H1 (cell line): ENCODE data around the gene CEP170. TPM values are rescaled to one million over a fixed set of nuclear protein-coding genes. Genes with fewer than 3 reads are reported as not detected.

Experiments
- CTCF ChIA-PET: fragments of 300-600 bp; sonication (Branson Sonifier 250); formaldehyde crosslinking; loops from one replicate; lab custom pipeline; 2021; ENCODE audit not compliant: partially characterized antibody; lab: Charles Lee
- POLR2A ChIA-PET: fragments of 300-600 bp; sonication (Branson Sonifier 250); formaldehyde crosslinking; loops from one replicate; lab custom pipeline; 2021; ENCODE audit warnings: inconsistent platforms; ENCODE audit not compliant: partially characterized antibody; lab: Charles Lee
- DNase-seq, 2 experiments: peaks; one replicate each; pipeline versions ENCODE4 v3.0.0 to v3.0.0-alpha.2; 2010 to 2022; ENCODE audit warnings: low spot score in 2 of 2, low read depth in 1 of 2, mixed read lengths in 1 of 2
- FAIRE-seq: peaks from 2 replicates; lab custom pipeline; 2011; peaks lifted over from hg19 to GRCh38; lab: Jason Lieb, UNC
- H2AFZ ChIP-seq: 2 replicates; pipeline ENCODE4 v1.8.1; 2012; ENCODE audit warnings: low read length, inconsistent platforms
- H2AK5ac ChIP-seq: 2 replicates; pipeline ENCODE4 v1.6.1; 2013; ENCODE audit warnings: low read depth, low read length
- H2BK120ac ChIP-seq: replicated peaks from 2 replicates; pipeline ENCODE3; 2013; ENCODE audit warnings: low read depth, low read length, inconsistent platforms
- H2BK12ac ChIP-seq: 2 replicates; pipeline ENCODE4 v1.6.1; 2013; ENCODE audit warnings: low read depth, low read length
- H2BK15ac ChIP-seq: 2 replicates; pipeline ENCODE4 v1.6.1; 2013; ENCODE audit warnings: low read length
- H2BK20ac ChIP-seq: 2 replicates; pipeline ENCODE4 v1.6.1; 2013; ENCODE audit warnings: low read length
- H2BK5ac ChIP-seq: 2 replicates; pipeline ENCODE4 v1.6.1; 2013; ENCODE audit warnings: low read depth, low read length
- H3K14ac ChIP-seq: 2 replicates; pipeline ENCODE4 v1.6.1; 2013; ENCODE audit warnings: inconsistent platforms; ENCODE audit not compliant: insufficient read length
- H3K18ac ChIP-seq: 2 replicates; pipeline ENCODE4 v1.6.1; 2013; ENCODE audit warnings: low read length; ENCODE audit errors: extremely low read depth
- H3K23ac ChIP-seq: 2 replicates; pipeline ENCODE4 v1.6.1; 2013; ENCODE audit warnings: inconsistent platforms; ENCODE audit not compliant: insufficient read length
- H3K23me2 ChIP-seq: 2 replicates; pipeline ENCODE4 v1.6.1; 2013; ENCODE audit warnings: low read depth, low read length
- H3K27ac ChIP-seq: 2 replicates; pipeline ENCODE4 v1.6.1; 2011; ENCODE audit warnings: low read depth, low read length, inconsistent platforms
- H3K27me3 ChIP-seq, 4 experiments: replicated peaks in 1 of 4; 1 replicate in 1 of 4; 2 replicates in 3 of 4; pipeline versions ENCODE4 v1.6.1 to v1.8.1; 2011 to 2013; ENCODE audit warnings: low read length in 3 of 4, mild to moderate bottlenecking in 3 of 4, inconsistent platforms in 2 of 4, mixed read lengths in 2 of 4, moderate library complexity in 1 of 4; ENCODE audit not compliant: control insufficient read depth in 3 of 4, insufficient read depth in 3 of 4; ENCODE audit errors: extremely low read depth in 1 of 4
- H3K36me3 ChIP-seq, 4 experiments: 2 replicates each; pipeline versions ENCODE4 v1.6.1 to v1.8.1; 2011 to 2013; ENCODE audit warnings: mild to moderate bottlenecking in 4 of 4, low read length in 3 of 4, moderate library complexity in 2 of 4, control low read depth in 1 of 4, inconsistent platforms in 1 of 4; ENCODE audit not compliant: insufficient read depth in 4 of 4, control insufficient read depth in 2 of 4
- H3K4ac ChIP-seq: replicated peaks from 2 replicates; pipeline ENCODE3; 2013; ENCODE audit warnings: low read length, low read depth, mixed read lengths, inconsistent platforms; ENCODE audit not compliant: insufficient read length
- H3K4me1 ChIP-seq, 4 experiments: replicated peaks in 1 of 4; 1 replicate in 1 of 4; 2 replicates in 3 of 4; pipeline versions ENCODE4 v1.6.1 to v1.8.1; 2011 to 2013; ENCODE audit warnings: low read length in 3 of 4, inconsistent platforms in 2 of 4, mixed read lengths in 1 of 4; ENCODE audit not compliant: insufficient read depth in 4 of 4, control insufficient read depth in 3 of 4
- H3K4me2 ChIP-seq, 2 experiments: 2 replicates each; pipeline versions ENCODE4 v1.6.1 to v1.8.1; 2011 to 2013; ENCODE audit warnings: low read depth in 2 of 2, low read length in 2 of 2, control low read depth in 1 of 2, inconsistent platforms in 1 of 2, mild to moderate bottlenecking in 1 of 2; ENCODE audit not compliant: insufficient read depth in 1 of 2
- H3K4me3 ChIP-seq, 4 experiments: fragments of 200-600, 300-600 bp in 1 of 4; sonication (generic), shearing (Covaris generic), sonication (Bioruptor Twin) in 1 of 4; 2 replicates each; pipeline versions ENCODE4 v1.5.1 to v1.8.1; 2011 to 2016; ENCODE audit warnings: low read length in 4 of 4, low read depth in 3 of 4, control low read depth in 2 of 4, inconsistent platforms in 2 of 4, mild to moderate bottlenecking in 2 of 4, mixed read lengths in 1 of 4, moderate library complexity in 1 of 4; ENCODE audit not compliant: insufficient read depth in 2 of 4; ENCODE audit errors: extremely low read depth in 1 of 4
- H3K56ac ChIP-seq: replicated peaks from 2 replicates; pipeline ENCODE3; 2013; ENCODE audit warnings: low read depth, mild to moderate bottlenecking, mixed read lengths, low read length, inconsistent platforms; ENCODE audit not compliant: insufficient read length
- H3K79me1 ChIP-seq: 2 replicates; pipeline ENCODE4 v1.6.1; 2013; ENCODE audit warnings: low read depth, low read length, control low read depth
- H3K79me2 ChIP-seq, 2 experiments: 2 replicates each; pipeline versions ENCODE4 v1.6.1 to v1.8.1; 2012 to 2013; ENCODE audit warnings: low read length in 2 of 2, mild to moderate bottlenecking in 2 of 2, inconsistent platforms in 1 of 2; ENCODE audit not compliant: insufficient read depth in 2 of 2, control insufficient read depth in 1 of 2
- H3K9ac ChIP-seq, 4 experiments: replicated peaks in 1 of 4; 1 replicate in 1 of 4; 2 replicates in 3 of 4; pipeline versions ENCODE4 v1.6.1 to v1.8.1; 2011 to 2013; ENCODE audit warnings: low read depth in 3 of 4, low read length in 3 of 4, control low read depth in 2 of 4, mild to moderate bottlenecking in 2 of 4, moderate library complexity in 2 of 4, inconsistent platforms in 1 of 4; ENCODE audit errors: extremely low read depth in 1 of 4
- H3K9me3 ChIP-seq, 2 experiments: 2 replicates each; pipeline versions ENCODE4 v1.6.1 to v1.8.1; 2012 to 2013; ENCODE audit warnings: mild to moderate bottlenecking in 2 of 2, moderate library complexity in 2 of 2, control low read depth in 1 of 2, inconsistent platforms in 1 of 2, low read depth in 1 of 2, low read length in 1 of 2, mixed read lengths in 1 of 2; ENCODE audit not compliant: insufficient read depth in 2 of 2
- H4K20me1 ChIP-seq, 2 experiments: replicated peaks in 1 of 2; 2 replicates each; pipeline versions ENCODE3 to v1.8.1; 2011 to 2013; ENCODE audit warnings: inconsistent platforms in 2 of 2, low read length in 2 of 2, mild to moderate bottlenecking in 1 of 2; ENCODE audit not compliant: insufficient read depth in 2 of 2, control insufficient read depth in 1 of 2
- H4K5ac ChIP-seq: 2 replicates; pipeline ENCODE4 v1.6.1; 2013; ENCODE audit warnings: low read length, low read depth, mixed read lengths, inconsistent platforms; ENCODE audit not compliant: insufficient read length
- H4K8ac ChIP-seq: 2 replicates; pipeline ENCODE4 v1.8.0; 2013; ENCODE audit warnings: mild to moderate bottlenecking, moderate library complexity, low read length, inconsistent platforms; ENCODE audit not compliant: insufficient read depth; ENCODE audit errors: extremely low read depth
- H4K91ac ChIP-seq: replicated peaks from 2 replicates; pipeline ENCODE3; 2013; ENCODE audit warnings: low read length, mixed read lengths, inconsistent platforms; ENCODE audit not compliant: insufficient read length
- ASH2L ChIP-seq: fragments of 200-600, 300-600 bp; sonication (generic); IDR thresholded peaks from one replicate; pipeline ENCODE4 v1.7.1; 2017; ENCODE audit warnings: low read length
- FOSL1 ChIP-seq: IDR thresholded peaks from 2 replicates; pipeline ENCODE4 v1.6.1; 2011; ENCODE audit warnings: mild to moderate bottlenecking, low read depth, low read length, moderate library complexity; ENCODE audit not compliant: insufficient read depth
- JUND ChIP-seq: IDR thresholded peaks from 2 replicates; pipeline ENCODE4 v1.6.1; 2011; ENCODE audit warnings: mild to moderate bottlenecking, improper control_type of control experiment, low read length
- KDM4A ChIP-seq: IDR thresholded peaks from one replicate; pipeline ENCODE4 v1.7.1; 2012; ENCODE audit warnings: low read depth, mild to moderate bottlenecking, moderate library complexity, low read length, inconsistent platforms; ENCODE audit not compliant: severe bottlenecking
- SAP30 ChIP-seq: fragments of 300-600 bp; sonication (generic); IDR thresholded peaks from 2 replicates; pipeline ENCODE4 v1.7.1; 2012; ENCODE audit warnings: low read length, moderate library complexity, mild to moderate bottlenecking, inconsistent platforms; ENCODE audit not compliant: insufficient read depth, insufficient replicate concordance
- SP4 ChIP-seq: IDR thresholded peaks from 2 replicates; pipeline ENCODE4 v1.6.1; 2012; ENCODE audit warnings: low read length, inconsistent platforms
- TAF1 ChIP-seq: IDR thresholded peaks from 2 replicates; pipeline ENCODE4 v1.6.1; 2011; ENCODE audit warnings: mild to moderate bottlenecking, low read depth, low read length
- YY1 ChIP-seq: IDR thresholded peaks from 2 replicates; pipeline ENCODE4 v1.6.1; 2011; ENCODE audit warnings: low read depth, mild to moderate bottlenecking, low read length
- WGBS, 2 experiments: shearing (Covaris generic) in 1 of 2; methylation state at CpG; one replicate each; pipeline versions ENCODE4 v1.1.6 to v1.1.7; 2013 to 2015; ENCODE audit warnings: low lambda C conversion rate in 2 of 2, mixed read lengths in 2 of 2, inconsistent platforms in 1 of 2, low coverage in 1 of 2, missing lambda C conversion rate in 1 of 2; ENCODE audit not compliant: insufficient replicate concordance in 2 of 2, insufficient coverage in 1 of 2, insufficient read length in 1 of 2; ENCODE audit errors: extremely low coverage in 1 of 2, missing lambda C conversion rate in 1 of 2; 5-methylcytosine and 5-hydroxymethylcytosine counted together
- polyA plus RNA-seq, 7 experiments: library from polyadenylated mRNA; depleted of rRNA in 3 of 7; stranded (reverse) in 5 of 7; unstranded in 2 of 7; fragments of >200 nt in 5 of 7; fragments of 200-250 nt in 2 of 7; gene quantifications; 1 replicate in 5 of 7; 2 replicates in 1 of 7; 4 replicates in 1 of 7; pipeline versions ENCODE4 v1.2.1 to v1.2.3, GENCODE V29; 2011 to 2013; ENCODE audit warnings: missing spikeins in 2 of 7, mixed read lengths in 2 of 7
- total RNA-seq: library from RNA; stranded (reverse); fragmentation: NEBNext Ultra II Directional; extraction: Animal tissue kit (Norgen Biotek cat#: 25700); gene quantifications from 2 replicates; pipeline ENCODE4 v1.2.1, GENCODE V29; 2021
- TF ChIP-seq, protein P1 (sequence below): IDR thresholded peaks from 2 replicates; pipeline ENCODE4 v1.6.1; 2012; ENCODE audit warnings: inconsistent platforms
- TF ChIP-seq, protein P2 (sequence below): IDR thresholded peaks from 2 replicates; pipeline ENCODE4 v1.6.1; 2011; ENCODE audit warnings: low read length, improper control_type of control experiment

CEP170 gene
- total and polyA plus RNA-seq, 2 of the 8 experiments (the other 6 are each of a cell fraction or from before 2014, with no cell fraction given), result 33.1 to 97.2 TPM

DNA sequence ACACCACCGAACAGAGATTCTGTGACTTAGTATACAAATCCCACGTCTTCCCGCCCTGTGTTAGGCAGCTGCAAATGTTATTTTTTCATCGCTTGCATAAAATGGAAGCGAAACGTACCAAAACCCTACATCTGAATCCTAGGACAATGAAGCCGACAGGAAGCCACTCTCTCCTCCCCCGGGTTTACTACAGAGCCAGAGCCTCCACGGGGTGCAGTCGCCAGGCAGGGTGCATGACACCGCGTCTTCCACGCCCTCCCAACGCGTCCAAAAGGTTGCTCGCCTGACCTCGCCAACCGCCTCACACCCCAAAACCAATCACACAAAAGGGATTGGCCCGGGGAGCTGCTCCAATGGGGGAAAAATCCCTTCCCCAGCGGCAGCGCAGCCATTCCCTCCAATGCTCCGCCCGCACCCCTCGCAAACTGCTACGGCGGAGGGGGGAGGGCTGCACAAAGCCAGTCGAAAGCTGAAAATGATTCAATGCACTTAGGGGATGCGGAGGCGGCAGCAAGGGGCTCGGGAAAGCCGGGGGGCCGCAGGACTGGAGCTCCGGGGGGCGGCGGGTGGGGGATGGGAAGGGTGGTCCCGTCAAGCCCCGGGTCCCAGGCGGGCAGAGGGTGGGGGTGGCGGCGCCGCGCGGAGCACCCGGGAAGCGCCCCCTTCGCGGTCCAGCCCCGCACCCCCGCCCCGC lies 701 bp downstream of the CEP170 start:
- Histone ChIP-seq H3K4me3 (peak overlapping the region; percentile 76 to 97 (median 93)), H3K9me3 (no peaks in the 10 kb centered on the region), H4K20me1 (peaks cover 2 to 3% of the 10 kb centered on the region in 2 experiments), H2AFZ (no peak overlapping the region), H4K91ac (peak overlapping the region; percentile 77), H3K18ac (peak overlapping the region; percentile 52; the same call in 1 of the 2 replicates), H3K4me2 (peak overlapping the region; percentile 90 to 93), H2BK5ac (peak overlapping the region; percentile 87), H3K14ac (no peak overlapping the region), H3K79me1 (no peaks in the 10 kb centered on the region), H3K27me3 (no peaks in the 10 kb centered on the region), H2BK120ac (no peak overlapping the region), H4K5ac (peak overlapping the region; percentile 79), H4K8ac (peak overlapping the region; percentile 96), H2AK5ac (no peak overlapping the region), H3K9ac (peak overlapping the region; percentile 70 to 87 (median 76)), H3K36me3 (no peaks in the 10 kb centered on the region), H3K56ac (peak overlapping the region; percentile 83), H2BK12ac (no peak overlapping the region), H3K27ac (peak overlapping the region; percentile 84), H3K79me2 (peaks cover 7 to 53% of the 10 kb centered on the region in 2 experiments; a peak in 3 of 4 replicates), H3K23ac (no peak overlapping the region), H3K23me2 (peaks cover 16% of the 10 kb centered on the region), H3K4ac (no peak overlapping the region), H2BK15ac (no peak overlapping the region; the same call in 1 of the 2 replicates), H2BK20ac (no peak overlapping the region), H3K4me1 (peaks cover 0 to 6% (median 2%) of the 10 kb centered on the region in 4 experiments; a peak in 1 of 7 replicates)
- DNase-seq (peak in 1 of 2 experiments; percentile 61), FAIRE-seq (no peak)
- POLR2A ChIA-PET, result interaction anchor here (0.7 to 3.7 kb wide), 3 partner anchors 9 to 33 kb away, joined by 3 to 15 read pairs (median 4); no protein-coding TSS in a partner anchor
- CTCF ChIA-PET, result no interaction called here
- 2% methylated on average over 26 of the region's 50 CpGs; no CpG with 5 or more reads in 1 of the 2 experiments for WGBS, 2 experiments
- TF ChIP-seq YY1 (0 out of 2 replicates have a peak, but pooled peaks have one; percentile 46), SAP30 (peak; percentile 77), ASH2L (peak; percentile 88), TAF1 (peak; percentile 62), JUND (no peak), KDM4A (peak; percentile 58), SP4 (no peak), FOSL1 (no peak)
- TF ChIP-seq, protein P1, sequence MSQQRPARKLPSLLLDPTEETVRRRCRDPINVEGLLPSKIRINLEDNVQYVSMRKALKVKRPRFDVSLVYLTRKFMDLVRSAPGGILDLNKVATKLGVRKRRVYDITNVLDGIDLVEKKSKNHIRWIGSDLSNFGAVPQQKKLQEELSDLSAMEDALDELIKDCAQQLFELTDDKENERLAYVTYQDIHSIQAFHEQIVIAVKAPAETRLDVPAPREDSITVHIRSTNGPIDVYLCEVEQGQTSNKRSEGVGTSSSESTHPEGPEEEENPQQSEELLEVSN, result no peak
- TF ChIP-seq, protein P2, sequence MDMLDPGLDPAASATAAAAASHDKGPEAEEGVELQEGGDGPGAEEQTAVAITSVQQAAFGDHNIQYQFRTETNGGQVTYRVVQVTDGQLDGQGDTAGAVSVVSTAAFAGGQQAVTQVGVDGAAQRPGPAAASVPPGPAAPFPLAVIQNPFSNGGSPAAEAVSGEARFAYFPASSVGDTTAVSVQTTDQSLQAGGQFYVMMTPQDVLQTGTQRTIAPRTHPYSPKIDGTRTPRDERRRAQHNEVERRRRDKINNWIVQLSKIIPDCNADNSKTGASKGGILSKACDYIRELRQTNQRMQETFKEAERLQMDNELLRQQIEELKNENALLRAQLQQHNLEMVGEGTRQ, result no peak
